ENCODE measurements around the gene LIMD2. TPM values are rescaled to one million over a fixed set of nuclear protein-coding genes. Genes with fewer than 3 reads are reported as not detected.

Gene LIMD2
- total RNA-seq, 1 donor from 2014 or later, result 19.2 TPM

DNA sequence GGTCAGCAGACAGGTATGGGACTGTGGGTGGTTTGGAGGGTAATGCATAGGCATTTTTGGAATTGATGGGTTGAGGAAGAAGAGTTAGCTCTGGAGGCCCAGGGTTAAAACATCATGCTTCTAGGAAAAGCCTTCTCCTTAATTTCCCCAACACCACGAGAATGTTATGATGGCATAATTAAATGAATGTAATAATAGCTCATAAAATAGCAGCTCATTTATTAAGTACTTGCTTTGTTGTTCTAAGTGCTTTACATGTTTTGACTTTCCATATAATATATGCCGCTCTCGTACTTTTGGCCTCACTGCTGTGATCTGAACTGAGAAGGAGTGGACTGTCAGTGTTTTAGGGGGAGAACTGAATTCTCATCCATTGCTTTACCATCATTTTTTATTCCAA, 14.3 kb downstream of the LIMD2 start:
- DNase-seq (ENCODE audit: low spot score in 2 of 2) (no peak), FAIRE-seq (no peak)

DNA sequence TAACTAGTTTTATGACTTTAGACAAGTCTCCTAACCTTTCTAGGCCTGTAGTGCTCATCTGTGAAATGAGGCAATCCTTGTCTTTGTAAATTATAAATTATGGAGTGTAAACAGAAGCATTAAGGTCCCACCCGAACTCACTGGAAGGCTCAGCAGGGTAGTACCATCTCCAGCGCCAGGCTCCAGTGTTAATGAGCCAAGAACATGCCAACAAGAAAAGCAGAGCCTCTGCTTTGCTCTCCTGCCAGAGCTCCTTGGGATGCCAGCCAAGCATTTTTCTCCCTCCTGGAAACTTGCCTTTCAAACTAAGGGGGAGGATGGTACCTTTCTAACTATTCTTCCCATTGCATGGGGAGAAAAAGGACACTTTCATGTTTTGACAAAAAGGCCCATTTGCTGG, 14.9 kb downstream of the LIMD2 start:
- FAIRE-seq (no peak), DNase-seq (ENCODE audit: low spot score in 2 of 2) (no peak)

GRCh38 chr17:63682981-63683380, 16.9 kb downstream of the LIMD2 start:
- FAIRE-seq, result no peak
- DNase-seq (ENCODE audit: low spot score in 2 of 2), result no peak

DNA sequence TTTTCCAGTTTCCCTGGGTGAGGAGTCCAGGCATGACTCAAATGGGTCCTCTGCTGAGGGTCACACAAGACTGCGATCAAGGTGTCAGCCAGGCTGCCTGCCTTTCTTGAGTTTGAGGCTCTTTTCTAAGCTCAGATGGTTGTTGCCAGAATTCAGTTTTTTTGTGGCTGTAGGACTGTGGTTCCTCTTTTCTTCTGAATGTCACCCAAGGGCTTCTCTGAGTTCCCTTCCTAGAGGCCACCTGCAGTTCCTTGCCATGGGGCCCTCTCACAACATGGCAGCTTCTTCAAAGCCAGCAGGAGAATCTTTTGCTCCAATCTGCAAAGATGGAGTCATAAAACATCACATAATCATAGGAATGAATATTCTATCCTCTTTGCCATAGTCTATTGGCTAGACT, 17.5 kb downstream of the LIMD2 start:
- DNase-seq (ENCODE audit: low spot score in 2 of 2), result no peak
- no peak for FAIRE-seq

DNA sequence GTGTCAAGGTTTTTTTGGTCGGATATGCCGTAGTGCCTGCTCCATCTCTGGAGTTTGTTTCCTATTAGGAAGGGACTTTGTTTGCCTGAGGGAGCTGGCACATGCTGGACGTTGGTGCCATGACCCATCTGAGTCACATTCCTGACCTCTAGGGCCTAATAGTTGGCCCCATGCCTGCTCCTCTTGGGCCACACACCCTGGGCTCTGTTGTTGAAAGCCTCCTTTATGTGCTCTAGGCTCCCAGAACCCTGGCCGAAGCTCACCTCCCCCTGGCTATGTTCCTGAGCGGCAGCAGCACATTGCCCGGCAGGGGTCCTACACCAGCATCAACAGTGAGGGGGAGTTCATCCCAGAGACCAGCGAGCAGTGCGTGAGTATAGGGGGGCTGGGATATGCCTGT, 18.4 kb downstream of the LIMD2 start:
- no peak for DNase-seq (ENCODE audit: low spot score in 2 of 2)
- no peak for FAIRE-seq

GRCh38 chr17:63680700-63681099, 19.2 kb downstream of the LIMD2 start:
- FAIRE-seq, result no peak

GRCh38 chr17:63679214-63679613, 20.7 kb downstream of the LIMD2 start:
- DNase-seq (ENCODE audit: low spot score in 2 of 2) (no peak), FAIRE-seq (no peak)

More at GRCh38 chr17:63680700-63681099, 19.2 kb downstream of the LIMD2 start:
- DNase-seq (ENCODE audit: low spot score in 2 of 2), result no peak

DNA sequence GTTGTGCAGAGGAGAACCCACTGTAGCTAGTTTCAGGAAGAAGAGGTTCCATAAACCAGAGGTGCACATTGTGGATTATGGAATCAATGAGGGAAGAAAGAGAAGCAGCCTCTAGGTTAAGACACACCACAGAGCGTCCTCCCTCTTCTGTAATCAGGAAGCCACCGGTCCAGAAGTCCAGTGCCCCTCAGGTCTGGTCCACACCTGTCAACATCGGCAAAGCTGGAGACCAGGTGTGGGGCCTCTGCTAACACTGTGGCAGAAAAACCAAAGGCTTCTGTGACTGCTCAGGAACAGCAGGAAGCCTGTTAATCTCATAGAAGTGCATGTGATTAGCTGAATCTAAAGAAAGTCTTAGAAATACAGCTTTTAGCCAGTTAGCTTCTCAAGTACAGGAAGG, 23.3 kb downstream of the LIMD2 start:
- FAIRE-seq, result no peak
- no peak for DNase-seq (ENCODE audit: low spot score in 2 of 2)

GRCh38 chr17:63675607-63676546, 24.0 kb downstream of the LIMD2 start:
- DNase-seq (ENCODE audit: low spot score in 2 of 2) (no peak), FAIRE-seq (no peak)

- FAIRE-seq, result no peak
- no peak for DNase-seq (ENCODE audit: low spot score in 2 of 2)
These were observed 24.7 kb downstream of the LIMD2 start for GRCh38 chr17:63675231-63675606.

DNA sequence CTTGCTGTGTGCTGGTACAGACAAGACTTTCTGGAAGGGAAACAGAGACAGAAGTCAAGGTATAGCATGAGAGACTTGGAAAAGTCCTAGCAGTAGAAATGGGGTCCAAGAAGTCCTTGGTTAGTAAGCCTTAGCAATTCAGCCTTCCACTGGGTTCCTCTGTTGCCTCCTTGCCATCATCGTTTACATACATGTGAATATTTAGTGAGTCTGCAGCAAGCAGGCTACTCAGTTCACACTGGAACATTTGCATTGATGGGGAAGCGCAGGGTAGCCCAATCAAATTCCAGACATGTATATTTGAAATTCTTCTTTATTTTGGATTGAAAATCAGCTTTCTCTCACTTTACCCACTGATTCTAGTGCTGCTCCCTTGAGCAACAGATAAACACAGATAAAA, 27.1 kb downstream of the LIMD2 start:
- DNase-seq (ENCODE audit: low spot score in 2 of 2), result no peak
- FAIRE-seq, result no peak

DNA sequence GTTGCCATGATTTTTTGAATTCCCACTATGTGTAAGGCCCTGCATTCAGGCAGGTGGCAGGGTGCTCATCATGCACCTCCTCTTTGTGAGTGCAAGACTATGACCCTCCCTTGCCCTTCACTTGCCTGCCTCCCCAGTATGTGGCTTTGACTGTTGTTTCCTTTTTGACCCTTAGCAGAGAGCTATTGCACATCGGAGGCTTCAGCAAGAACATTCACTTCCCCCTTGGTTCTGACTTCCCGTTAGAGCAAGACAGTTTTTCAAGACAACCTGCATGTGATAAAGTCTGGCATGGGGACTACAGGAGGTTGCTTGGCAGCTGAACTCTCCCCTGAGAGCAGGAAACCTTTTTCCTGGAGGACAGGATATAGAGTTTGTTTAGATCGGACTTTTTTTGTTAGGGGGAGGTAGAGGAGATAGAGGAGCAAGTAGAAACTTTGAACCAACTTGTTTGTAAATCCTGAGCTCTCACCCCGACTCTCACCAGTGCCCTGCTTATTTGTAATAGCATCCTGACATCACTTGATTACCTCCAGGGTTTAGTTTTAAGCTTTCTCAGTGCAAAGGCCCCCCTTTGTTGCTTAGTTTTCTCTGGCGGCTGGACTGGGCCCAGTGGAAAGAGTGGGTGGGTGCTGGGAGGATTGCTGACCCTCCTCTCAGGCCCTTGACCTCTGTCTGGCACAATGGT, 34.3 kb downstream of the LIMD2 start:
- no peak for FAIRE-seq
- no peak for DNase-seq (ENCODE audit: low spot score in 2 of 2)

- no peak for FAIRE-seq
- DNase-seq (ENCODE audit: low spot score in 2 of 2), result no peak
These were observed 40.1 kb downstream of the LIMD2 start for GRCh38 chr17:63659850-63660249.

- FAIRE-seq (no peak), DNase-seq (ENCODE audit: low spot score in 2 of 2) (no peak)
These were observed 41.6 kb downstream of the LIMD2 start for GRCh38 chr17:63658366-63658765.

DNA sequence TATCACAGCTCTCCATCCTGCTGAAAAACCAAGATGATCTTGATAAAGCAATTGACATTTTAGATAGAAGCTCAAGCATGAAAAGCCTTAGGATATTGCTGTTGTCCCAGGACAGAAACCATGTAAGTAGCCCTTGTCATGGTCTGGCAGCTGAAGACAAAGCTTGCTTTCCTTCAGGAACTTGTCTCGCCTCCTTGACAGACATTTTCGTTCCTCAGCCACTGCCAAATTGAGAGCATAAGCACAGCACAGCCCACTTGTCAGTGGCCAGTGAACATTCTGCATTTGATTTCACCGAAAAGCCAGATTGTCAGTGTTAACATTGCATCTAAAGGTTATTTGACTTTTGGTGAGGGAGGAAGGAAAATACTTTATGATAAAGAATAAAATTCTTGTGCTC, 42.1 kb downstream of the LIMD2 start:
- DNase-seq (ENCODE audit: low spot score in 2 of 2) (no peak), FAIRE-seq (no peak)

DNA sequence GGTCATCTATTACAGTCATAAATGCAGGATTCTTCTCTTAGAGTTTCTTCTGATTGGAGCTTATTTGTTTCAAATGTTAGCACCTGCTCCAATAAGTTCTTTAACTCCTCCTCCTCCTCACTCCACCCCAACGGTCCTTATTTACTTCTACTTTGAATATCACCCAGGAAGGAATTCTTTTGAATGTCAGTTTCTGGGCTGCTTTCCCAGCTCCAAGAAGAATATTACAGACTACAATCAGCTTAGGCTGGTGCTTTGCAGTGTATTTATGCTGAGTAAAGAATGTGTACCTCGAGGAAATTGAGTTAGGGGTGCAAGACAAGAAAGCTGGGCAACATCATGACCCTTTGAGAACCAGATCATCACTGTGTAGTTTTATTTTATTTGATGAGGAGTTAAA, 46.9 kb downstream of the LIMD2 start:
- DNase-seq (ENCODE audit: low spot score in 2 of 2) (no peak), FAIRE-seq (no peak)

DNA sequence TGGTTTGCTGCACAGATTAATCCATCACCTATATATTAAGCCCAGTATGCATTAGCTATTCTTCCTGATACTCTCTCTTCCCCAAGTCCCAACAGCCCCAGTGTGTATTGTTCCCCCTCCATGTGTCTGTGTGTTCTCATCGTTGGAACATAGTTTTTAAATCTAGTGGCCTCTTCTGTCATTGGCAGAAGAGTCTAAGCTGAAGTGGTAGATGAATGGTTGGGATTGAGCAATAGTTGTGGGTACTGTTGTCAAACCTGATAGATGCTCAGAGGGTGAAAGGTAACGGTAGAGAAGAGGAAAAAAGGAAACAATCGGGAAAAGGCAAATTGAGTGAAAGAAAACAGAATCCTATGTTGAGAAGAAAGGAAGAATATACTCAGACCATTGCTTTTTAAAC, 47.8 kb downstream of the LIMD2 start:
- DNase-seq (ENCODE audit: low spot score in 2 of 2) (no peak), FAIRE-seq (no peak)

DNA sequence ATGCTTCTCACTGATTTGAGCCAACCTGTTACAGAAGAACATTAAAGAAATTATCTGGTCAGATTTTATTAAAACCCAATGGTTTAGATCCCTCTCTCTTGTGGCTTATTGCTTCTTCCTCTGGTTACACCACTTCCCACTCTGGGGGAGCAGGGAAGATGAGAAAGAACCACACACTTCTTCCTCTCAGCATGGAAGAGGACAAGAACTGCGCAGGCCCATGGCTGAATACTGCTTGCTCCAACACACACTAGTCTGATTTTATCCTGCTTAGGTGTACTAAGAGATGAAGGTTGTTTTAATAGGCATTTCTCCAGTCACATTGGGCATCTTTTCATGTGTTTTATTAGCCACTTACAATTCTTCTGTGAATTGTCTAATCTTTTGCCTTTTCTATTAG, 50.1 kb downstream of the LIMD2 start:
- DNase-seq (ENCODE audit: low spot score in 2 of 2) (no peak), FAIRE-seq (no peak)

GRCh38 chr17:63647936-63648335, 52.0 kb downstream of the LIMD2 start:
- DNase-seq (ENCODE audit: low spot score in 2 of 2) (no peak), FAIRE-seq (no peak)

DNA sequence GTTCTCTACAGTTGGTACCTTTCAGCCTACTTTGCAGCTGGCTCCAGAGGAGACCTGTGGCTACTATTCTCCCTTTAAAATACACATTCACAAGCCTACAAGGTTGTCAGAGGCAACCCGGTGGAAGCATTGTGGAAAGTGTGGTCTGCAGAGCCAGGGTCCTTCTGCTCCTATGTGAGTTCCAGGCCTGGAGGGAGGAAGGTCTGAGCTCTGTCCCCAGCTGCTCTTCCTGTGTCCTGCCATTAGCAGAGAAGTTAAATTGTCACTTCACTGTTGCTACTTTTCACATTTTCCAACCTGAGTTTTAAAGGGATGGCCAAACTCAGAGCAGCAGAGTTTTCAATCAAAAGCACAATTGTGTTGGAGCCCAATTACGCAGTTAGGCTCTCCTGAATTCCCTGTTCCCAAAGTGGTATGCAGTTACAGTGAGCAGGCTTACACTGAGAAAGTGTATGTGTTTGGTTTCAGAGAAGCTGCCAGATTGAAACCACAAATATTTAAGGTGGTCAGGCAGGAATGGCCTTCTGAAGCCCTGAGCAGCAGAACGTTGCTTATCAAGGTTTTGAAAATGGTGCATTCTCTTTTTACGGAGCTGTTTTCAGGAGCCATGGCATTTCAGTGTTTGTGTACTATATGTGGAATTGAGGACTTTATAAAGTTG, 52.7 kb downstream of the LIMD2 start:
- no peak for FAIRE-seq
- no peak for DNase-seq (ENCODE audit: low spot score in 2 of 2)

- DNase-seq (ENCODE audit: low spot score in 2 of 2) (no peak), FAIRE-seq (no peak)
These were observed 53.5 kb downstream of the LIMD2 start for GRCh38 chr17:63646488-63646806.

Data from frontal cortex (tissue), 4 donors.